Measurements from ENCODE around the gene GSS. TPM values are rescaled to one million over a fixed set of nuclear protein-coding genes. Genes with fewer than 3 reads are reported as not detected.
"Not testable (repeated sequence)": the region's sequence is repeated elsewhere in the genome, so short reads cannot be mapped to it uniquely, and the experiment has no call there.

GSS gene
- total and polyA plus RNA-seq, 2 donors (not counting 1 experiment from before 2014, with no cell fraction given), result 55.3 to 71.3 TPM

GRCh38 chr20:34881689-34882088, 73.9 kb downstream of the GSS start:
- Histone ChIP-seq H3K79me2 (ENCODE audit: control insufficient read depth, insufficient read depth, low read length) (peaks cover 13% of the 10 kb centered on the region), H4K20me1 (ENCODE audit: control insufficient read depth, extremely low read depth, insufficient read depth, low read length) (peaks cover 2% of the 10 kb centered on the region), H3K4me3 (replicated peaks in 1 of 4; ENCODE audit: control extremely low read depth in 1 of 4, insufficient read depth in 1 of 4, low read depth in 3 of 4, low read length in 4 of 4) (no peak overlapping the region), H3K27ac (ENCODE audit: insufficient read depth, low read length) (no peak overlapping the region), H2AFZ (ENCODE audit: low read length) (no peak overlapping the region), H3K36me3 (ENCODE audit: control insufficient read depth, insufficient read depth, low read length) (peaks cover 3% of the 10 kb centered on the region), H3K9me3 (ENCODE audit: control insufficient read depth, insufficient read depth, low read depth, low read length) (no peaks in the 10 kb centered on the region), H3K4me1 (ENCODE audit: control insufficient read depth, extremely low read depth, insufficient read depth, low read length) (peaks cover 3% of the 10 kb centered on the region), H3K27me3 (ENCODE audit: control insufficient read depth, insufficient read depth, low read length) (no peaks in the 10 kb centered on the region), H3K9ac (ENCODE audit: insufficient read depth, low read length) (no peak overlapping the region), H3K4me2 (ENCODE audit: extremely low read depth, insufficient read depth, low read length) (no peak overlapping the region)
- no peak for DNase-seq (ENCODE audit: low read depth in 2 of 2)
- TF ChIP-seq EZH2 (IDR thresholded peaks at IDR 0.05; ENCODE audit: low read length, missing control alignments), result no peak
- TF ChIP-seq CTCF (conservative IDR thresholded peaks at IDR 0.05 in 1 of 2, IDR thresholded peaks at IDR 0.05 in 1 of 2; ENCODE audit: low read depth in 1 of 2, low read length in 2 of 2), result no peak

GRCh38 chr20:34880971-34881370, 74.6 kb downstream of the GSS start:
- not testable (repeated sequence) for DNase-seq (ENCODE audit: low read depth in 2 of 2); H4K20me1 ChIP-seq (ENCODE audit: control insufficient read depth, extremely low read depth, insufficient read depth, low read length); H3K9me3 ChIP-seq (ENCODE audit: control insufficient read depth, insufficient read depth, low read depth, low read length); H3K4me1 ChIP-seq (ENCODE audit: control insufficient read depth, extremely low read depth, insufficient read depth, low read length); H3K9ac ChIP-seq (ENCODE audit: insufficient read depth, low read length); H3K4me3 ChIP-seq (replicated peaks in 1 of 4; ENCODE audit: control extremely low read depth in 1 of 4, insufficient read depth in 1 of 4, low read depth in 3 of 4, low read length in 4 of 4); H3K4me2 ChIP-seq (ENCODE audit: extremely low read depth, insufficient read depth, low read length); H3K27ac ChIP-seq (ENCODE audit: insufficient read depth, low read length); H3K27me3 ChIP-seq (ENCODE audit: control insufficient read depth, insufficient read depth, low read length); H2AFZ ChIP-seq (ENCODE audit: low read length); H3K36me3 ChIP-seq (ENCODE audit: control insufficient read depth, insufficient read depth, low read length)
- H3K79me2 ChIP-seq (ENCODE audit: control insufficient read depth, insufficient read depth, low read length), result peaks cover 13% of the 10 kb centered on the region

- Histone ChIP-seq H3K4me2 (ENCODE audit: extremely low read depth, insufficient read depth, low read length) (no peak overlapping the region), H3K79me2 (ENCODE audit: control insufficient read depth, insufficient read depth, low read length) (peaks cover 13% of the 10 kb centered on the region), H2AFZ (ENCODE audit: low read length) (no peak overlapping the region), H3K36me3 (ENCODE audit: control insufficient read depth, insufficient read depth, low read length) (peaks cover 3% of the 10 kb centered on the region), H3K9ac (ENCODE audit: insufficient read depth, low read length) (no peak overlapping the region), H3K4me3 (replicated peaks in 1 of 4; ENCODE audit: control extremely low read depth in 1 of 4, insufficient read depth in 1 of 4, low read depth in 3 of 4, low read length in 4 of 4) (no peak overlapping the region), H3K9me3 (ENCODE audit: control insufficient read depth, insufficient read depth, low read depth, low read length) (no peaks in the 10 kb centered on the region), H4K20me1 (ENCODE audit: control insufficient read depth, extremely low read depth, insufficient read depth, low read length) (peaks cover 2% of the 10 kb centered on the region), H3K27me3 (ENCODE audit: control insufficient read depth, insufficient read depth, low read length) (no peaks in the 10 kb centered on the region), H3K27ac (ENCODE audit: insufficient read depth, low read length) (no peak overlapping the region), H3K4me1 (ENCODE audit: control insufficient read depth, extremely low read depth, insufficient read depth, low read length) (peaks cover 3% of the 10 kb centered on the region)
- TF ChIP-seq EZH2 (IDR thresholded peaks at IDR 0.05; ENCODE audit: low read length, missing control alignments) (no peak), CTCF (conservative IDR thresholded peaks at IDR 0.05 in 1 of 2, IDR thresholded peaks at IDR 0.05 in 1 of 2; ENCODE audit: low read depth in 1 of 2, low read length in 2 of 2) (no peak)
- DNase-seq (ENCODE audit: low read depth in 2 of 2), result no peak
Observed at GRCh38 chr20:34880215-34880850, 75.3 kb downstream of the GSS start.

Other genes with a start within 250 kb of the GSS start
- 5.9 and 8.1 TPM in 2 replicates for gene NCOA6, start 130.2 kb downstream of the GSS start, total RNA-seq
- gene NCOA6, start 130.2 kb downstream of the GSS start, polyA plus RNA-seq, result 12.0 and 14.6 TPM in 2 replicates
- 9.5 and 15.2 TPM in 2 replicates for gene GGT7, start 83.0 kb downstream of the GSS start, total RNA-seq
- gene GGT7, start 83.0 kb downstream of the GSS start, polyA plus RNA-seq, result 8.2 and 10.3 TPM in 2 replicates
- gene ACSS2, start 79.2 kb downstream of the GSS start, total RNA-seq, result 50.1 and 129 TPM in 2 replicates
- gene ACSS2, start 79.2 kb downstream of the GSS start, polyA plus RNA-seq, result 52.1 and 59.4 TPM in 2 replicates
- gene MYH7B, start 62 bp upstream of the GSS start, total RNA-seq, result 0.26 and 0.33 TPM in 2 replicates
- gene MYH7B, start 62 bp upstream of the GSS start, polyA plus RNA-seq, result 0.01 and 0.03 TPM in 2 replicates
- gene TRPC4AP, start 137.0 kb upstream of the GSS start, total RNA-seq, result 52.9 and 63.1 TPM in 2 replicates
- gene TRPC4AP, start 137.0 kb upstream of the GSS start, polyA plus RNA-seq, result 86.7 and 89.7 TPM in 2 replicates
- 61.4 and 99.4 TPM in 2 replicates for gene EDEM2, start 191.5 kb upstream of the GSS start, total RNA-seq
- 23.8 and 25.3 TPM in 2 replicates for gene EDEM2, start 191.5 kb upstream of the GSS start, polyA plus RNA-seq
- 46.0 and 50.5 TPM in 2 replicates for gene PROCR, start 216.3 kb upstream of the GSS start, total RNA-seq
- gene PROCR, start 216.3 kb upstream of the GSS start, polyA plus RNA-seq, result 24.5 and 33.5 TPM in 2 replicates